Ectodermal cell (in vitro differentiated cells): ENCODE measurements around the gene CLN6.
"Not testable (repeated sequence)": the region's sequence is repeated elsewhere in the genome, so short reads cannot be mapped to it uniquely, and the experiment has no call there.

Experiments used
- H3K27ac ChIP-seq: 2 replicates; pipeline ENCODE4 v1.7.0; 2013; ENCODE audit warnings: mild to moderate bottlenecking, low read depth, low read length; ENCODE audit not compliant: insufficient read depth, poor library complexity, severe bottlenecking
- H3K27me3 ChIP-seq: 2 replicates; pipeline ENCODE4 v1.7.0; 2013; ENCODE audit warnings: mild to moderate bottlenecking, low read length; ENCODE audit not compliant: insufficient read depth, control insufficient read depth, poor library complexity, severe bottlenecking
- H3K36me3 ChIP-seq: one replicate; pipeline ENCODE4 v1.7.0; 2013; ENCODE audit warnings: low read length; ENCODE audit not compliant: control insufficient read depth, insufficient read depth
- H3K4me1 ChIP-seq: one replicate; pipeline ENCODE4 v1.7.0; 2013; ENCODE audit warnings: low read length; ENCODE audit not compliant: control insufficient read depth, insufficient read depth
- H3K4me3 ChIP-seq: 2 replicates; pipeline ENCODE4 v1.7.0; 2013; ENCODE audit warnings: low read depth, low read length, control low read depth; ENCODE audit not compliant: insufficient read depth
- H3K9me3 ChIP-seq: 2 replicates; pipeline ENCODE4 v1.7.0; 2013; ENCODE audit warnings: mild to moderate bottlenecking, low read length, moderate library complexity; ENCODE audit not compliant: control insufficient read depth
- WGBS, 2 experiments: methylation state at CpG; one replicate each; pipeline ENCODE4 v1.1.7; 2013; ENCODE audit warnings: missing lambda C conversion rate in 2 of 2; 5-methylcytosine and 5-hydroxymethylcytosine counted together

Gene CLN6

GRCh38 chr15:68213991-68214837 lies 15.3 kb downstream of the CLN6 start:
- no peak overlapping the region for H3K4me3 ChIP-seq
- no peak overlapping the region for H3K27ac ChIP-seq
- peaks cover 19% of the 10 kb centered on the region for H3K36me3 ChIP-seq
- 94 to 96% methylated on average over 17 of the region's 17 CpGs for WGBS, 2 experiments
- peaks cover 14% of the 10 kb centered on the region for H3K4me1 ChIP-seq
- no peaks in the 10 kb centered on the region for H3K27me3 ChIP-seq
- H3K9me3 ChIP-seq: no peaks in the 10 kb centered on the region

- not testable (repeated sequence) for H3K4me3 ChIP-seq, H3K27ac ChIP-seq, H3K9me3 ChIP-seq, H3K27me3 ChIP-seq
- peaks cover 14% of the 10 kb centered on the region for H3K4me1 ChIP-seq
- 93 to 97% methylated on average over 6 of the region's 6 CpGs for WGBS, 2 experiments
- peaks cover 16% of the 10 kb centered on the region for H3K36me3 ChIP-seq
Measured at GRCh38 chr15:68213491-68213845, 16.1 kb downstream of the CLN6 start.

- Histone ChIP-seq H3K36me3 (peaks cover 2% of the 10 kb centered on the region), H3K4me3 (no peak overlapping the region), H3K9me3 (no peaks in the 10 kb centered on the region), H3K27me3 (no peaks in the 10 kb centered on the region), H3K4me1 (peaks cover 18% of the 10 kb centered on the region), H3K27ac (no peak overlapping the region)
- 89 to 93% methylated on average over 14 of the region's 14 CpGs for WGBS, 2 experiments
Measured at GRCh38 chr15:68211656-68212320, 17.7 kb downstream of the CLN6 start.

GRCh38 chr15:68210821-68211655 lies 18.5 kb downstream of the CLN6 start:
- no peak overlapping the region for H3K4me3 ChIP-seq
- no peaks in the 10 kb centered on the region for H3K36me3 ChIP-seq
- WGBS, 2 experiments: 50 to 51% methylated on average over 23 of the region's 23 CpGs
- H3K4me1 ChIP-seq: peaks cover 25% of the 10 kb centered on the region
- no peak overlapping the region for H3K27ac ChIP-seq
- no peaks in the 10 kb centered on the region for H3K27me3 ChIP-seq
- no peaks in the 10 kb centered on the region for H3K9me3 ChIP-seq

- no peaks in the 10 kb centered on the region for H3K36me3 ChIP-seq
- H3K4me1 ChIP-seq: peaks cover 32% of the 10 kb centered on the region
- no peaks in the 10 kb centered on the region for H3K9me3 ChIP-seq
- no peak overlapping the region for H3K27ac ChIP-seq
- no peak overlapping the region for H3K4me3 ChIP-seq
- no peaks in the 10 kb centered on the region for H3K27me3 ChIP-seq
- WGBS, 2 experiments: 90 to 94% methylated on average over 9 of the region's 9 CpGs
Measured at GRCh38 chr15:68210409-68210756, 19.1 kb downstream of the CLN6 start.

GRCh38 chr15:68209735-68210408 lies 19.7 kb downstream of the CLN6 start:
- no peaks in the 10 kb centered on the region for H3K27me3 ChIP-seq
- H3K4me1 ChIP-seq: peaks cover 37% of the 10 kb centered on the region
- H3K27ac ChIP-seq: no peak overlapping the region
- no peaks in the 10 kb centered on the region for H3K36me3 ChIP-seq
- 90% methylated on average over 13 of the region's 13 CpGs for WGBS, 2 experiments
- no peaks in the 10 kb centered on the region for H3K9me3 ChIP-seq
- H3K4me3 ChIP-seq: no peak overlapping the region

GRCh38 chr15:68209272-68209671 lies 20.3 kb downstream of the CLN6 start:
- Histone ChIP-seq H3K4me1 (peaks cover 38% of the 10 kb centered on the region), H3K36me3 (no peaks in the 10 kb centered on the region), H3K27me3 (no peaks in the 10 kb centered on the region), H3K9me3 (no peaks in the 10 kb centered on the region), H3K4me3 (no peak overlapping the region), H3K27ac (no peak overlapping the region)
- WGBS, 2 experiments: 89 to 90% methylated on average over 7 of the region's 7 CpGs

GRCh38 chr15:68208636-68209240 lies 20.8 kb downstream of the CLN6 start:
- Histone ChIP-seq H3K36me3 (no peaks in the 10 kb centered on the region), H3K4me1 (peaks cover 38% of the 10 kb centered on the region), H3K4me3 (no peak overlapping the region), H3K27me3 (no peaks in the 10 kb centered on the region), H3K9me3 (no peaks in the 10 kb centered on the region), H3K27ac (no peak overlapping the region)
- WGBS, 2 experiments: 90 to 91% methylated on average over 13 of the region's 13 CpGs

GRCh38 chr15:68208136-68208535 lies 21.4 kb downstream of the CLN6 start:
- H3K27ac ChIP-seq: no peak overlapping the region
- no peak overlapping the region for H3K4me3 ChIP-seq
- H3K9me3 ChIP-seq: no peaks in the 10 kb centered on the region
- H3K27me3 ChIP-seq: no peaks in the 10 kb centered on the region
- 95 to 97% methylated on average over 16 of the region's 16 CpGs for WGBS, 2 experiments
- peaks cover 38% of the 10 kb centered on the region for H3K4me1 ChIP-seq
- no peaks in the 10 kb centered on the region for H3K36me3 ChIP-seq
